ENCODE results near the gene ZNF236. TPM values are rescaled to one million over a fixed set of nuclear protein-coding genes. Genes with fewer than 3 reads are reported as not detected.
A peak's percentile ranks its signal among the peaks of the same experiment; 100 is the strongest.

The ZNF236 gene
- total and polyA plus RNA-seq, 2 donors (not counting 1 experiment from before 2014, with no cell fraction given): 8.9 to 39.5 TPM

DNA sequence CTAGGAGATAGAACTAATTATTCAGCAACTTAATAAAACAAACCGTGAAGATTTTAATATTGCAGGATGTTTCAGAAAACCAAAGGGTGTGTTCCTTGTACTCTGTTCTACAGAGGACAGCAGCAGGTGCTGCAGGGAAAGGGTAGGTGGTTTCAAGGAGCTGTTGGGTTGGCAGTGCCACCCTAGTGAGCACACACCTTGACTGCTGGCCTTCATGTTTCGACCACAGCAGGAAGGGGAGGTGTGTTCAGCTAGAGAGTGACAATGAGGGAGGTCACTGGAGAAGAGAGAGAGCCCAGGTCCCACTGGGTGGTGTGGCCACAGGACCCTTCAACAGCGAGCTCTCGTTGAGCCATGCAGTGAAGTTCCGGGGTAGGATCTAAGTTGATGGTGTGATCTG, 98.6 kb downstream of the ZNF236 start:
- Histone ChIP-seq H3K4me3 (ENCODE audit: control extremely low read depth in 1 of 5, extremely low read depth in 1 of 5, insufficient read depth in 1 of 5, low read depth in 2 of 5, low read length in 4 of 5) (no peak overlapping the region), H3K9ac (ENCODE audit: low read length) (no peak overlapping the region), H3K36me3 (replicated peaks in 1 of 2; ENCODE audit: control extremely low read depth in 1 of 2, control insufficient read depth in 1 of 2, extremely low read depth in 1 of 2, insufficient read depth in 2 of 2, low read length in 1 of 2) (peaks cover 5 to 65% of the 10 kb centered on the region in 2 experiments), H3K4me1 (ENCODE audit: control insufficient read depth in 2 of 2, insufficient read depth in 2 of 2, low read length in 2 of 2) (peaks cover 0 to 9% of the 10 kb centered on the region in 2 donors), H2AFZ (ENCODE audit: insufficient read depth, low read depth, low read length, poor library complexity, severe bottlenecking) (no peak overlapping the region), H3K4me2 (replicated peaks; ENCODE audit: low read depth, low read length, poor library complexity, severe bottlenecking) (no peak overlapping the region), H4K20me1 (ENCODE audit: control insufficient read depth, insufficient read depth, low read length, poor library complexity, severe bottlenecking) (no peaks in the 10 kb centered on the region), H3K27me3 (replicated peaks in 1 of 4; ENCODE audit: control extremely low read depth in 1 of 4, control insufficient read depth in 3 of 4, insufficient read depth in 4 of 4, low read length in 3 of 4) (no peaks in the 10 kb centered on the region), H3K27ac (ENCODE audit: low read length in 2 of 2) (no peak overlapping the region), H3K9me3 (ENCODE audit: control extremely low read depth in 1 of 3, control insufficient read depth in 2 of 3, insufficient read depth in 1 of 3, low read length in 2 of 3) (no peaks in the 10 kb centered on the region), H3K79me2 (ENCODE audit: control insufficient read depth, insufficient read depth, low read length) (peaks cover 3% of the 10 kb centered on the region)
- CTCF ChIA-PET: interaction anchor here (1.0 to 11.8 kb wide), 17 partner anchors 11 to 730 kb away, joined by 3 to 359 read pairs (median 10); no protein-coding TSS in a partner anchor
- intact Hi-C loops (cut with micrococcal nuclease): loop anchor here (5.0 kb wide), 2 partner anchors 119 to 731 kb away; no protein-coding TSS in a partner anchor
- DNase-seq (no peak), ATAC-seq (ENCODE audit: low read depth) (no peak)
- Mint-ChIP-seq H3K9me3 (ENCODE audit: insufficient read depth) (no peaks in the 10 kb centered on the region), H3K27me3 (no peaks in the 10 kb centered on the region), H3K4me1 (peaks cover 10% of the 10 kb centered on the region), H3K4me3 (no peak overlapping the region), H3K27ac (peak overlapping the region; percentile 53)
- POLR2A ChIA-PET: interaction anchor here (1.3 to 2.2 kb wide), 2 partner anchors 60 to 62 kb away, joined by 3 to 16 read pairs; no protein-coding TSS in a partner anchor
- 89% methylated on average over 4 of the region's 5 CpGs for WGBS (ENCODE audit: insufficient coverage)
- TF ChIP-seq EZH2 (IDR thresholded peaks at IDR 0.05; ENCODE audit: borderline replicate concordance, insufficient read depth, low read depth, low read length, poor library complexity, severe bottlenecking): no peak
- TF ChIP-seq, protein P1, sequence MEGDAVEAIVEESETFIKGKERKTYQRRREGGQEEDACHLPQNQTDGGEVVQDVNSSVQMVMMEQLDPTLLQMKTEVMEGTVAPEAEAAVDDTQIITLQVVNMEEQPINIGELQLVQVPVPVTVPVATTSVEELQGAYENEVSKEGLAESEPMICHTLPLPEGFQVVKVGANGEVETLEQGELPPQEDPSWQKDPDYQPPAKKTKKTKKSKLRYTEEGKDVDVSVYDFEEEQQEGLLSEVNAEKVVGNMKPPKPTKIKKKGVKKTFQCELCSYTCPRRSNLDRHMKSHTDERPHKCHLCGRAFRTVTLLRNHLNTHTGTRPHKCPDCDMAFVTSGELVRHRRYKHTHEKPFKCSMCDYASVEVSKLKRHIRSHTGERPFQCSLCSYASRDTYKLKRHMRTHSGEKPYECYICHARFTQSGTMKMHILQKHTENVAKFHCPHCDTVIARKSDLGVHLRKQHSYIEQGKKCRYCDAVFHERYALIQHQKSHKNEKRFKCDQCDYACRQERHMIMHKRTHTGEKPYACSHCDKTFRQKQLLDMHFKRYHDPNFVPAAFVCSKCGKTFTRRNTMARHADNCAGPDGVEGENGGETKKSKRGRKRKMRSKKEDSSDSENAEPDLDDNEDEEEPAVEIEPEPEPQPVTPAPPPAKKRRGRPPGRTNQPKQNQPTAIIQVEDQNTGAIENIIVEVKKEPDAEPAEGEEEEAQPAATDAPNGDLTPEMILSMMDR (IDR thresholded peaks at IDR 0.05): no peak

DNA sequence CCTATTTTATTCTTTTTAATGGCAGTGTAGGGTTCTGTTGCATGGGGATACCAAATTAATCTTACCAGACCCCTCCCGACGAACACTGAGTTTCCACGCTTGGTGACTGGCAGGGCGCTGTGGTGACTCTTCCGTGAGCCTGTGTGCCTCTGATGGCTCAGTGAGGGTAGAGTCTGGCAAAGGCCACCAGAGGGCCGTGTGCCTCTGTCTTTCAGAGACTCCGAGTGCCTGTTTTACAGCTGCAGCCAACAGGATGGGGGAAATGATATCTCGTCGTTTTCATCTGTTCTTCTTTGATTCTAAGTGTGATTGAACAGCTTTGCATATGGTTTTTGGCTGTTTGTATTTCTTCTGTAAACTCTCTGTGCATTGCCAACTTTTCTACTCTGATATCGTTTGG, 99.8 kb downstream of the ZNF236 start:
- peaks cover 3% of the 10 kb centered on the region for H3K79me2 ChIP-seq (ENCODE audit: control insufficient read depth, insufficient read depth, low read length)
- DNase-seq: peak; percentile 83
- TF ChIP-seq, protein P1 (IDR thresholded peaks at IDR 0.05): peak; percentile 83
- no peak for TF ChIP-seq EZH2 (IDR thresholded peaks at IDR 0.05; ENCODE audit: borderline replicate concordance, insufficient read depth, low read depth, low read length, poor library complexity, severe bottlenecking)
- no peaks in the 10 kb centered on the region for H4K20me1 ChIP-seq (ENCODE audit: control insufficient read depth, insufficient read depth, low read length, poor library complexity, severe bottlenecking)
- H3K27me3 ChIP-seq (replicated peaks in 1 of 4; ENCODE audit: control extremely low read depth in 1 of 4, control insufficient read depth in 3 of 4, insufficient read depth in 4 of 4, low read length in 3 of 4): no peaks in the 10 kb centered on the region
- POLR2A ChIA-PET: interaction anchor here (0.7 to 2.2 kb wide), 3 partner anchors 59 to 101 kb away, joined by 3 to 16 read pairs (median 3); no protein-coding TSS in a partner anchor
- ATAC-seq (ENCODE audit: low read depth): peak; percentile 100
- H3K27me3 Mint-ChIP-seq: no peaks in the 10 kb centered on the region
- H3K4me1 ChIP-seq (ENCODE audit: control insufficient read depth in 2 of 2, insufficient read depth in 2 of 2, low read length in 2 of 2): peaks cover 0 to 9% of the 10 kb centered on the region in 2 donors
- no peak overlapping the region for H3K27ac ChIP-seq (ENCODE audit: low read length in 2 of 2)
- CTCF ChIA-PET: interaction anchor here (0.6 to 11.8 kb wide), 42 partner anchors 10 to 787 kb away, joined by 3 to 359 read pairs (median 4); no protein-coding TSS in a partner anchor
- H3K9me3 Mint-ChIP-seq (ENCODE audit: insufficient read depth): no peaks in the 10 kb centered on the region
- 11% methylated on average over 7 of the region's 10 CpGs for WGBS (ENCODE audit: insufficient coverage)
- intact Hi-C loops (cut with micrococcal nuclease): loop anchor here (1.0 to 5.0 kb wide), 9 partner anchors 41 to 730 kb away; no protein-coding TSS in a partner anchor
- no peak overlapping the region for H3K9ac ChIP-seq (ENCODE audit: low read length)
- H3K27ac Mint-ChIP-seq: peak overlapping the region; percentile 68
- peaks cover 5 to 65% of the 10 kb centered on the region in 2 experiments for H3K36me3 ChIP-seq (replicated peaks in 1 of 2; ENCODE audit: control extremely low read depth in 1 of 2, control insufficient read depth in 1 of 2, extremely low read depth in 1 of 2, insufficient read depth in 2 of 2, low read length in 1 of 2)
- H3K4me3 Mint-ChIP-seq: peak overlapping the region; percentile 3
- no peak overlapping the region for H3K4me3 ChIP-seq (ENCODE audit: control extremely low read depth in 1 of 5, extremely low read depth in 1 of 5, insufficient read depth in 1 of 5, low read depth in 2 of 5, low read length in 4 of 5)
- H3K4me1 Mint-ChIP-seq: peaks cover 10% of the 10 kb centered on the region
- H3K4me2 ChIP-seq (replicated peaks; ENCODE audit: low read depth, low read length, poor library complexity, severe bottlenecking): peak overlapping the region; percentile 25
- H3K9me3 ChIP-seq (ENCODE audit: control extremely low read depth in 1 of 3, control insufficient read depth in 2 of 3, insufficient read depth in 1 of 3, low read length in 2 of 3): no peaks in the 10 kb centered on the region
- H2AFZ ChIP-seq (ENCODE audit: insufficient read depth, low read depth, low read length, poor library complexity, severe bottlenecking): no peak overlapping the region
